ENCODE measurements around the gene UMAD1.

Gene UMAD1

DNA sequence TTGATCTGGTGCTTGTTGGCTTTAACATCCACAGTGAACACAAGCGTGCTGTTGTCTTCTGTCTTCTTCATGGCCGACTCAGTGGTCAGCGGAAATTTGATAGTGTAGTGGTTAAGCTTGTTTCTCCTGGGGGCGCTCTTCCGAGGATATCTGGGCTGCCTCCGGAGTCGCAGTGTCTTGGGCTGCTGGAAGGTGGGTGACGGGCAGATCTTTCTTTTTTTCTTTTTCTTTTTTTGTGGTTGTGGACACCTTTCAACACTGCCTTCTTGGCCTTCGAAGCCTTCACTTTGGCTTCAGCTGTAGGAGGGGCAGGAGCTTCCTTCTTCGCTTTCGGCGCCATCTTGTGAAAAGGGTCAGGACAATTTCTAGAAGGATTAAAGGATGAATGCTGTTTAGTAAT is 101.7 kb downstream of the UMAD1 start:
- Mint-ChIP-seq H3K4me3 (no peak overlapping the region), H3K36me3 (peaks cover 8% of the 10 kb centered on the region), H3K27me3 (no peaks in the 10 kb centered on the region), H3K27ac (no peak overlapping the region), H3K4me1 (ENCODE audit: low read depth) (peaks cover 22% of the 10 kb centered on the region), H3K9me3 (ENCODE audit: low read depth) (no peaks in the 10 kb centered on the region)

DNA sequence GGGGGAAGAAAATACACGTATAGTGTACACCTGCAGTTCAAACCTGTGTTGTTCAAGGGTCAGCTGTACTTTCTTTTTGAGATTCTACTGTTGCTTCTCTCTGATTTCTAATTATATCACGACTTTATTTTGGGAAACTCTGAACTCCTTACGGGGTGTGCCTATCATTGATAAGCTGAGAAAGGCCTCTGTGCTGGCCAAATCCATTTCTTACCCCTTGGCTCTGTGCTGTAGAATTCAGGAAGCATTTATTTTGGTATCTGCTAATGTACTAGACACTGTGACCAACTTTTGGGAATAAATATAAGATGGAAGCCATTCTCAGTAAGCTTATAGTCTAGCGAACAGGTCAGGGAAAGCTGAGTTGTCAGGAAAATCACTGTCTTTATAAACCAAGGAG is 104.7 kb downstream of the UMAD1 start:
- Mint-ChIP-seq H3K4me1 (ENCODE audit: low read depth) (peaks cover 5% of the 10 kb centered on the region), H3K36me3 (peaks cover 4% of the 10 kb centered on the region), H3K27me3 (no peaks in the 10 kb centered on the region), H3K9me3 (ENCODE audit: low read depth) (no peaks in the 10 kb centered on the region), H3K27ac (no peak overlapping the region), H3K4me3 (no peak overlapping the region)

DNA sequence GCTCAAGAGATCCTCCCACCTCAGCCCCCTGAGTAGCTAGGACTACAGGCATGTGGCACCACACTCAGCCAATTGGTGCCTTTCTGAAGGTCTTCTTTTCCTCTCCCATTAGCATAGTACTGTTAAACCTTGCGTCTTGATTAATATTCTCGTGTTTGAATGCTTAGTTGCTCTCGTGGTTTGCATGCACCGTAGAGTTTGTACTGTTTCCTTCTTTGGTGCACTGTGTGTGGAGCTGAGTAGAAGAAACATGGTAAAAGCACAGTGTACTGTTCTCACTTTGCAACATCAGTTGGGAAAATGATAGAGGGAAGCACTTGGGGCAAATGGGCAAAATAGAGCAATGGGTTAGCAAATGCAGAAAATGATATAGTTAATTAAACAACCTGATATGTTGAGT is 105.4 kb downstream of the UMAD1 start:
- Mint-ChIP-seq H3K4me3 (no peak overlapping the region), H3K4me1 (ENCODE audit: low read depth) (peaks cover 6% of the 10 kb centered on the region), H3K36me3 (peaks cover 4% of the 10 kb centered on the region), H3K9me3 (ENCODE audit: low read depth) (no peaks in the 10 kb centered on the region), H3K27ac (no peak overlapping the region), H3K27me3 (no peaks in the 10 kb centered on the region)

DNA sequence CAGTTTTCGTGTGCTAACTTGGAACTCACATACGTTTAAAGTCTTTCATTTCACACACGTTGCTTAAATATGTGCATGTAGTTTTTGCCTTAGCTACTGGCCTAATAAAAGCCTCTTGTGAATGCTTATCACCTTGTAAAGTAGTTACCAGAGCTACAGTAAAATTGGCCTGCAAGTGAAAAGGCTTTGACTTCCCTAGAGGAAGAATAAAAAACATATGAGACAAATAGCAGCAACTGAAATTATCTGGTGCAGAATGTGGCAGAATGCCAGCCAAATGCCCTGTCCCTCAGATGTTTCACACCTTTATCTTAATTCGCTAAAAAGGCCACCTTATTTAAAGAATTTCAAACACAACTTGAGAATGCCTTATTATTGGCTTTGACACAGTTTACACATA is 105.9 kb downstream of the UMAD1 start:
- H3K4me3 Mint-ChIP-seq: no peak overlapping the region
- H3K36me3 Mint-ChIP-seq: peaks cover 4% of the 10 kb centered on the region
- H3K4me1 Mint-ChIP-seq (ENCODE audit: low read depth): peaks cover 10% of the 10 kb centered on the region
- no peak overlapping the region for H3K27ac Mint-ChIP-seq
- no peaks in the 10 kb centered on the region for H3K9me3 Mint-ChIP-seq (ENCODE audit: low read depth)
- H3K27me3 Mint-ChIP-seq: no peaks in the 10 kb centered on the region

DNA sequence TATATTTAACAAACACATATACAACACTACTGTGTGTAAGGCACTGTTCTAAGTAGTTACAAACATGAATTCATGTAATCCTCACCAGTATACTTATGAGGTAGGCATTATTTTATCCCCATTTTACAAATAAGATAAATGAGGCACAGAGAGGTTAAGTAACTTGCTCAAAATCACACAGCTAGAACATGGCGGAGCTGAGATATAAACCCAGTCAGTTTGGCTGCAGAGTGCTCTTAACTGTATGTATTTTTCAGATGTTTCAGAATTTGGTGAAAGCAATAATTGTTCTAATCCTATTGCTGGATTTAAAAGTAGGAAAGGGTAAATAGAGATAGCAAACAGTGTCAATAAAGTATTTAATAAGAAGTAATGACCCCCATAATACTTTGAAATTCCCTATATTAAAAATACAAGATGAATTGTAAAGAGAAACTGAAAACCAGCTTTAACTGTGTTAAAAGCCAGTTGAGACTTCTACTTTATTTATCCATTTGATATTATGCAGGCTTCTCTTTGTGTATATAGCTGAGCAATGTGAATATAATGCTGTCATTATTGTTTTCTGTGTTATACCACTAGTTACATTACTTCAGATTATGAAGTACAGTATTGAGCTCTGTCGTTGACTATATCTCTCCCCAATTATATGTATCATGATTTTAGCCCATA is 110.2 kb downstream of the UMAD1 start:
- H3K27ac Mint-ChIP-seq: no peak overlapping the region
- H3K27me3 Mint-ChIP-seq: no peaks in the 10 kb centered on the region
- no peaks in the 10 kb centered on the region for H3K9me3 Mint-ChIP-seq (ENCODE audit: low read depth)

DNA sequence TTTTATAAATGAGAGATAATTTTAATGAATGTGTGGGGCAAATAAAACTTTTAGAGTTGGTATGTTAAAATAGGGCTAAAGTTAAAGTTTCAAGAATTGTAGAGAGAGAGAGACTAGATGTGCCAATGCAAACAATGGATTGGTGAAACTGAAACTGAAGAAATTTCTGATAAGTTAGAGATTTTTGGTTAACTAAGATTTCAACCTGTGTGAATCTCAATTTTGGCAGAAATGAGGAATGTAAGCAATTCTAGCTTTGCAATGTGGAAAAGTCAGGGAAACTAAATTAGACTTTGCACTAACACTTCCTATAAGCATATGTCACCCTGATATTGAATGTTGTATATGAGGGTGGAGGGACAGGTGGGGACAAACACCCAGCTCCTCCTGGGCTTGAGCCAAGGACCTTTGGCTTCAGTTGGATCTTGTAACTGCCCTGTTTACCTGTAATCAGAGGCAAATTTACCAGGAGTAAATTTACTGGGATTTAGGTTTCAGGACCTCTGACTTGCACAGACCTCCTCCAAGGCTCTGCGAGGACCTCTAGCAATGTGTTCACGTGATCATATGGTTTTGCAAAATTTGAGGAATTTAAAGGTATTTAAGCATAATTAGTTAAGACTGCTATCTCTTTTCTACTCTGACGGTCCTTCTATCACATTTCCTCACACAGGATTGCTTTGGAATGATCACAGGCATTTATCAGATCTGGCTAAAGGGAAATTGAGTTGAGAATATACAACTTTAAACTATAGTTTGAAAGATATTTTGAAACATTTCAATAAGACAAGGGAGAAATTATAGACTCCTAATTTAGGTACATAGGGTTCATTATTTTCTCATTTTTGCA is 110.9 kb downstream of the UMAD1 start:
- H3K27me3 Mint-ChIP-seq: no peaks in the 10 kb centered on the region
- peaks cover 2% of the 10 kb centered on the region for H3K36me3 Mint-ChIP-seq
- H3K4me3 Mint-ChIP-seq: no peak overlapping the region

More for the DNA sequence above, 110.2 kb downstream of the UMAD1 start:
- Mint-ChIP-seq H3K4me1 (ENCODE audit: low read depth) (peaks cover 9% of the 10 kb centered on the region), H3K36me3 (peaks cover 2% of the 10 kb centered on the region), H3K4me3 (no peak overlapping the region)

DNA sequence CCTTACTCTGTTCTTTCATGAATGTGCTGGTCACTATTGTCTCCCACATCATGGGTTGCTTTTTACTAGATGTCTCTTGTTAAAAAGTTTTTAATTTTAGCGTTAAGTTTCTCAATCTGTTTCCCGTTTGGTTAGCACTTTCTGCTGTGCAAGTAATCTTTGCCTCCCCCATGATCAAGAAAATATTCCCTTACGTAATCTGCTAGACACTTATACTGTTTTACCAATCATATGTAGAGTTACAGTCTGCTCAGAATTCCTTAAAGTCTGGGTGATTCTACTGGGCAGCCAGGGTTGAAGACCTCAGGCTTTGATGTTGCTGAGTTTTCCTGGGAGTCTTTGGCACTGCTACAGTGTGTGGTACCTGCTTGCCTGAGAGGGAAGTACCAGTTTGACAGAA is 116.0 kb downstream of the UMAD1 start:
- peaks cover 4% of the 10 kb centered on the region for H3K4me1 Mint-ChIP-seq (ENCODE audit: low read depth)
- H3K4me3 Mint-ChIP-seq: no peak overlapping the region
- no peaks in the 10 kb centered on the region for H3K27me3 Mint-ChIP-seq
- peaks cover 2% of the 10 kb centered on the region for H3K36me3 Mint-ChIP-seq
- H3K9me3 Mint-ChIP-seq (ENCODE audit: low read depth): no peaks in the 10 kb centered on the region
- no peak overlapping the region for H3K27ac Mint-ChIP-seq

More for the DNA sequence above, 110.9 kb downstream of the UMAD1 start:
- no peak overlapping the region for H3K27ac Mint-ChIP-seq
- H3K9me3 Mint-ChIP-seq (ENCODE audit: low read depth): no peaks in the 10 kb centered on the region
- peaks cover 5% of the 10 kb centered on the region for H3K4me1 Mint-ChIP-seq (ENCODE audit: low read depth)

DNA sequence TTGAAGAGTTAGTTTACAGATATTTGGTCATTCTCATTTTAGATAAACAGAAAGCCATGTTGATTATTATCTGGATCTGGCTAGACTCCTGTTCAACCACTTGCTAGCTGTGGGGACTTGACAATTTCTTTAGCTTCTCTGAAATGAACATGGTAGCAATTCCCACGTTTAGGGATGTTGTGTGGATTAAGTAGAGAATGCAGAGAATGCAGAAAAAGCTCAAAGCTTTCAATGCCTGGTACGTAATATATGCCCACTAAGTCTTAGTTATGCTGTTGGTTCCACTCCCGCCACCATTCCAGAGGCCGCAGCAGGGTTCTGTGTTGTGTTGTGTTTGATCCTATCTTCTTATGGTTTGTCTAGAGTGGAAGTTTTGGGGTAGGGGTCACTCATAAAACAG is 117.0 kb downstream of the UMAD1 start:
- no peak overlapping the region for H3K4me3 Mint-ChIP-seq
- H3K9me3 Mint-ChIP-seq (ENCODE audit: low read depth): no peaks in the 10 kb centered on the region
- peaks cover 2% of the 10 kb centered on the region for H3K36me3 Mint-ChIP-seq
- no peaks in the 10 kb centered on the region for H3K27me3 Mint-ChIP-seq
- peaks cover 14% of the 10 kb centered on the region for H3K4me1 Mint-ChIP-seq (ENCODE audit: low read depth)
- H3K27ac Mint-ChIP-seq: no peak overlapping the region

DNA sequence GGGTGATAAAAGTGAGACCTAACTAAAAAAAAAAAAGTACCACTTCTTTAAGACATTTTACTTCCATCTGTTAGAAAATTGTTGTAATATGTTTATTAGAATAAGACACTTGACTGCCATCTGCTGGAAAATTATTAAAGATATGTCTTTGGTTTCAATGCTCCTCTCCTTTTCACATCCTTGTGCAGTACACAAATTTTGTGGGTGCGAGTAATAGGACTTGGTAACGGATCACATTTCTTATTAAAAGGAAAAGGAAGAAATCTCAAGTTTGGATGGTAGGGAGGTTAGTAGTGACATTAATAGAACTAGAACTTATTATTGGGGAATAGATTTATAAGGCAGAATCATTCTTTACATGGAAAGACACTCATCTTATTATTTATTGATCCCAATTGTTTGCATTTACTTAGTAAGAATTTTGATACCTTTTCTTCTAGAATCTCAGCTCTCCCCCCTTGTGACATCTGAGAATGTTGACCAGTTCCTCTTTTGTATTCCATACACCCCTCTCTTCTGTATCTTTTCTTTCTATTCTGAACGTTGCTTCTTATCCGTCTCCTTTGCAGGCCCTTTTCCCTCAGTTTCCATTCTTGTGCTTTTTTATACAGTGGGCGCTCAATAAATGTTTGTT is 120.9 kb downstream of the UMAD1 start:
- Mint-ChIP-seq H3K36me3 (no peaks in the 10 kb centered on the region), H3K9me3 (ENCODE audit: low read depth) (no peaks in the 10 kb centered on the region), H3K27me3 (no peaks in the 10 kb centered on the region), H3K27ac (peak overlapping the region; percentile 90), H3K4me1 (ENCODE audit: low read depth) (peaks cover 40% of the 10 kb centered on the region), H3K4me3 (peak overlapping the region; percentile 88)

DNA sequence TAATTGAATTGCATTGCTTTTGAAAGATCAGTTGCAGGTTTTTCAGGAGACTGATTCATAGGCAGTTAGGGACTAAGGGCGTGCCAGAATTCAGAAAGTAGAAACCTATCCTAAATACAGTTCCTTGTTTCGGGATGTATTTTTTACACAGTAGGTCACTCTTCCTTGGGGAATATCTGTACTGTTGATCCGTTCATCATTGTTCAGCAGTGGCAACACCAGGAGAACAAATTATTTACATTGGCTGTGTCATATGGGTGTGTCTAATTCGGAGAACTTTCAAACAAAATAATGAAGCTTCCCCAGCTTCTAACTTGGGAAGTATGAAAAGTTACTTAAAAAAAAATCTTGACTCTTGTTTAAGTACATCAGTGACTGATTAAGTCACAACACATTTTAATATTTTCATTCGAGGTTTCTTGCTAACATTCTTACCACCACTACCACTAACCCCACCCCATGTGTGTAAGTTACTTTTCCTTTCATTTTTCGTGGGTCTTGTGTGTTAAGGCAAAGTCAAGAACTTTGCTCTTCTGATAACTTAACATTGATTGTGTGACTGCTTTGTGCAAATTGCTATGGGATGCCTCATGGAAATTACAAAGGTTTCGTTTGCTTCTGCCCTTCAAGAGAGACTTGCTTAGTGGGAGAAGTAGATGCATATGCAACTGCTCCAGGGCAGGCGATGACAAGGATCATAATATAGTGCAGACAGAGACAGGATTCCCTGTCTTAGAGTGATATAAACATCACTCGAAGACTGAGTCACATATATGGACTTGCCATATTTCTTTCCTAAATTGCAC is 121.6 kb downstream of the UMAD1 start:
- Mint-ChIP-seq H3K4me3 (peak overlapping the region; percentile 88), H3K27ac (peak overlapping the region; percentile 90), H3K9me3 (ENCODE audit: low read depth) (no peaks in the 10 kb centered on the region), H3K27me3 (no peaks in the 10 kb centered on the region), H3K4me1 (ENCODE audit: low read depth) (peaks cover 40% of the 10 kb centered on the region), H3K36me3 (no peaks in the 10 kb centered on the region)

DNA sequence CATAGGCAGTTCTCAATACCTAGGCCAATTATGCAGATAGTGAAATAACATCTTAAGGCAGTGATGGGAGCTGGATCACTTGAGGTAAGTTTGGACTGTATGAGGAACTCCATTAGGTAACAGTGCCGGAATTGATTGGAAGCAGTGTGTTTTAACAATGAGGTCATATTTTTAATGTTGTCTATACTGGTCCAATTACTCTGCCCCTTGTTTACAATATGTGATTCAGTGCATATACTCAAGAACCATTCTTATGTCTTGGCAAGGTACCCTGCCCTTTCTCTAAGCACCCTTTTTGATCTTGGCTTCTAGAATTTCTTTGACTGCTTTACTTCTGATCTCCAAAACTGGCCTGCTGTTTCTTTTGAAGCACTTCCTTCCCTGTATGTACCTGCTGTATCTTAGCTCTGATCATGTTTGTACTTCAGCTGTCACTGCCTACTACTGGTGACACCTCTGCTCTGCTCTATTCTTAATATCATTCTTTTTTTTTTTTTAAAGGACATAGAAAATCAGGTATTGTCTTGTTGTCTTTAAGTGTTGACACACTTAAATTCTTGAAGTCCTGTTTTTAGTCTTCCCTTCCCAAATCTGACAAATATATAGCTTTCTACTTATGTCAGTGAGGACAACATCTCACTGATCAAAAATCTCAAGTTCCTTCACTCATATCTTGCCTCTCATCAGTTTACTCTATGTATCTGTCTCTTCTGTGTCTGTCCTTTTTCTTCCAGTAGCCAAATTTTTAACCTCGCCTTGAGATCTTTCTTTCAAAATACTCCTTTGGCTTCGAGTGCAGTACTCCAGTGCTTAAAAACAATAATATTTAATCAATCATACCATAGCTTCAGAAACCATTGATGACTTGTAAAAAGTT is 124.2 kb downstream of the UMAD1 start:
- H3K4me1 Mint-ChIP-seq (ENCODE audit: low read depth): peaks cover 40% of the 10 kb centered on the region
- no peaks in the 10 kb centered on the region for H3K27me3 Mint-ChIP-seq
- no peak overlapping the region for H3K4me3 Mint-ChIP-seq
- no peaks in the 10 kb centered on the region for H3K36me3 Mint-ChIP-seq
- H3K9me3 Mint-ChIP-seq (ENCODE audit: low read depth): no peaks in the 10 kb centered on the region
- H3K27ac Mint-ChIP-seq: peak overlapping the region; percentile 68

DNA sequence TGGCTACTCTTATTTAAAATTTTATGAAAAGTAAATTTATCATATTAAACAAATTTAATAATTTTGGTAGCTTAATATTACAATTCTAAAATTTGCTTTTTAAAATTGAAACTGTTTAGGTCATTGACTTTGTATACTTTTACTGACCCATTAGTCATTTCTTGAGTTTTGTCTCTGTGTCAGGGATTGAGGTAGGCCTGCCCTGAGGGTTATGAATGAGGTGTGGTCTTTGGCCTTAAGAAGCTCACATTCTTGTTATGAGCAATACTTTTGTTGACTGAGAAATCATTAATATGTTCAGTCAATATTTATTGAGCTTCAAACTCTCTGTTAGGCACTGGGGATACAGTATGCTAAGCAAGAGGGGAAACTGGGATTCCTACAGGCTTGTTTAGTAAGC is 124.9 kb downstream of the UMAD1 start:
- no peaks in the 10 kb centered on the region for H3K9me3 Mint-ChIP-seq (ENCODE audit: low read depth)
- H3K4me3 Mint-ChIP-seq: no peak overlapping the region
- H3K36me3 Mint-ChIP-seq: no peaks in the 10 kb centered on the region
- no peaks in the 10 kb centered on the region for H3K27me3 Mint-ChIP-seq
- H3K4me1 Mint-ChIP-seq (ENCODE audit: low read depth): peaks cover 42% of the 10 kb centered on the region
- H3K27ac Mint-ChIP-seq: no peak overlapping the region

DNA sequence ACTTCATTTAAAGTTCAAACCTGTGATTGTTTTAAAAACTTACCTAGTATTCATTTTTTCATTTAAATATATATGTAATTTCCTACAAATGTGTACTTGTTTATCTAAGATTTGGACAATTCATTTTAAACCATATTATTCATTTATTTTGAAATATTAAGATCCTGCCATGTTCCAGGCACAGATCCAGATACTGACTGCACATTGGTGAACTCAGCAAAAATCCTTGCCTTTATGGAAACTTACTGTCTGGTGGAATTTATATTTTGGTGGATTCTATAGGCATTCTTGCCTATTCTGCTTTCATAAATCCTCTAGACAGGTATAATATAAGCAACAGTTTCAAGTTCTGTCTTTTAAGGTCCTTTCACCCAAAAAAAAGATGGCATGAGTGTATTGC is 126.1 kb downstream of the UMAD1 start:
- Mint-ChIP-seq H3K27me3 (no peaks in the 10 kb centered on the region), H3K36me3 (no peaks in the 10 kb centered on the region), H3K27ac (no peak overlapping the region), H3K4me3 (no peak overlapping the region), H3K4me1 (ENCODE audit: low read depth) (peaks cover 48% of the 10 kb centered on the region), H3K9me3 (ENCODE audit: low read depth) (no peaks in the 10 kb centered on the region)

Data from activated naive CD8-positive, alpha-beta T cell (primary cell).